ENCODE measurements around the gene UCK2.

GRCh38 chr1:165917166-165917565, 89.8 kb downstream of the UCK2 start:
- TF ChIP-seq CTCF (IDR thresholded peaks at IDR 0.05; ENCODE audit: low read length), result no peak
- TF ChIP-seq EZH2 (optimal IDR thresholded peaks at IDR 0.05; ENCODE audit: low read depth, low read length), result no peak
- TF ChIP-seq EZH2phosphoT487 (IDR thresholded peaks at IDR 0.05; ENCODE audit: low read length), result no peak

All from MM.1S (cell line).